GM18526 (cell line): ENCODE data around the gene SPI1.

Source experiments
- POLR2A ChIP-seq: IDR thresholded peaks from 3 replicates; pipeline ENCODE4 v1.6.1; 2011; ENCODE audit not compliant: insufficient read length; ENCODE audit errors: extremely low read depth

Gene SPI1

DNA sequence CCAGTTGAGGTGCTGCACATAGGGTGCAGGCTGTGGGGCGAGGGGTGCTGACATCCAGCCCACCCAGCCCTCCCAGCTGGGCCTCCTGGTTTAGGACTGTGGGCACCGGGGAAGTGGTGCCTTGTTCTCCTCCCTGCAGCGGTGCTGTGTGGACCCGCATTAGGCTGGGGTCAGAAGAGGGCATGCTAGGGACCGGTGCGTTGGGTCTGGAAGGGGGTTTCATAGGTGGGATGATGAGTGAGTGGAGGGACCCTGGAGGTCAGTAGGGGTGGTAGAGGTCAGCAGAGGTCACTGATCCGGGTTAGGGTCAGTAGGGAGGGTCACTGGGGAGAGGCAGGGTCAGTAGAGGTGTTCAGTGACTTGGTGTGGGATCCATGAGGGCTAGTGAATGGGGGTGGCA lies 19.2 kb downstream of the SPI1 start:
- no peak for TF ChIP-seq POLR2A

DNA sequence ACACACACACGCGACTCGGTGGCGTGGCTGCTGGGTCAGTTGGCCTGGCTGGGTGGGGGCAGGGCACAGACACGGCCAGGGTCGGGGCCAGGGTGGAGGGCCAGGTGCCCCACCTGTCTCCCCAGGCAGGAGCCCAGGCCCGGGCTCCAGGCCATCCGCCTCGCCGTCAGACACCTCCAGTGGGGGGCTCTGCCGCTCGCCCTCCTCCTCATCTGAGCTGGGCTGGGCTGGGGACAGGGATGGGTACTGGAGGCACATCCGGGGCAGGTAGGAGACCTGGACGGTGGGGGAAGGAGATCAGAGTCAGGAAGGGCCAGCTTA lies 19.7 kb downstream of the SPI1 start:
- no peak for TF ChIP-seq POLR2A

DNA sequence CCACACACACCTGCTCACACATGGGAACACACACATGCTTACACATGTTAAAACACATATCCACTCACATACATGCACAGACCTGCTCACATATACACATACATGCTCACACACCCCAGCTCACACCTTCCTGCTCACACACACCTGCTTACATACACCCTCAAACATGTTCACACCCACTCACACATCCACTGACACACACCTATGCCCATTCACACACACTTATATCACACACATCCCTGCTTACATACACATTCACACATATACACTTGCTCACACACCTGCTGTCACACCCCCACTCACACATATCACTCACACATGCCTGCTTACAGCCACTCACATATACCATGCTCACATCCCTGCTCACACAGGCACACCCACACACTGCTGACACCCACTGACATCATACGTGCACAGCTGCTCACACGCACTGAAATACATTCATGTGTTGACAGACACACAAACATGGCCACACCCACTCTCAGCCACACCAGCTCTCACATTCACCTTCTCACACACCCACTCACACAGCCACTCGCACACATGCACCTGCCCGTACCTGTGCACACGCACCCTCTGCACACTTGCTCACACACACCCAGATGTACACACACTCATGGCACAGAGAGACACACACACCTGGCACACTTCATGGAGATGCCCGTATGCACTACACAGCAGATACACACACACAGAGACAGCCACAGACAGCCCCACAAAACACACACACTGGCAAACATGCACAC lies 20.2 kb downstream of the SPI1 start:
- no peak for TF ChIP-seq POLR2A

DNA sequence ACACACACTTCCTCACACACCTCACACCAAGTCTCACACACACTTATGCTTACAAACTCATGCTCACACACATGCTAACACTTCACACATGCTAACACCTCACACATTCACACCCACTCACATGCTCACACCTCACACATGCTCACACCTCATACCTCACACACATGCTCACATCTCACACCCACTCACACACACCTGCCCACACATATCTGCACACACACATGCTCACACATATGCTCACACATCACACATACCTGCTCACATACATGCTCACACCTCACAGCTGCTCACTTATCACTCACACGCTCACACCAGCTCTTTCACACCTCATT lies 21.4 kb downstream of the SPI1 start:
- no peak for TF ChIP-seq POLR2A

DNA sequence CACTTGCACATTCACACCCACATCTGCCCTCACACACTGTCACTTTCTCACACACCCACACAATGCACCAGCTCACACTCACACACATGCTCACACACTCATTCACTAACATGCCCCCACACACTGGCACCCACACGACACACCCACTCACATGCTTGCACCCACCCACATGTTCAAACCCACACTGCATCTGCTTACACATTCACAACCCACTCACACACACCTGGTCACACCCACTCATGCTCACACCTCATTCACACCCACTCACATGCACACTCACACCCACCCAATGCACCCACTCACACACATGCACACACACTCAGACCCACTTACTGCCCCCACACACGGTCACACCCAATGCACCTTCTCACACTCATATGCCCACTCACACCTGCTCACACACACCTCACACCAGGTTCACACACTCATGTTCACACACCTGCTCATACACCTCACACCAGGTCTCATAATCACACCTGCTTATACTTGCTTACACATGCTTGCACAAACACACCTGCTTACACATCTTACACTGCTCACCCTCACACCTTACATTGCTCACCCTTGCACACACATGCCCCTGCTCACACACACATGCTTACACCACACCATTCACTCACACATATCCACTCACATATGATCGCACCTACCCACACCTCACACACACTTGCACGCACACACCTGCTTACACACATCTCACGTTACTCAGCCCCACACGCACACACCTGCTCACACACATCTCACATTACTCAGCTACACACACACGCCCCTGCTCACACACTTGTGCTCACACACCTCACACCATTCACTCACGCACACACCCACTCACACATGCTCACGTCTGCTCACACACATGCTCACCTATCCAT lies 22.0 kb downstream of the SPI1 start:
- no peak for TF ChIP-seq POLR2A

DNA sequence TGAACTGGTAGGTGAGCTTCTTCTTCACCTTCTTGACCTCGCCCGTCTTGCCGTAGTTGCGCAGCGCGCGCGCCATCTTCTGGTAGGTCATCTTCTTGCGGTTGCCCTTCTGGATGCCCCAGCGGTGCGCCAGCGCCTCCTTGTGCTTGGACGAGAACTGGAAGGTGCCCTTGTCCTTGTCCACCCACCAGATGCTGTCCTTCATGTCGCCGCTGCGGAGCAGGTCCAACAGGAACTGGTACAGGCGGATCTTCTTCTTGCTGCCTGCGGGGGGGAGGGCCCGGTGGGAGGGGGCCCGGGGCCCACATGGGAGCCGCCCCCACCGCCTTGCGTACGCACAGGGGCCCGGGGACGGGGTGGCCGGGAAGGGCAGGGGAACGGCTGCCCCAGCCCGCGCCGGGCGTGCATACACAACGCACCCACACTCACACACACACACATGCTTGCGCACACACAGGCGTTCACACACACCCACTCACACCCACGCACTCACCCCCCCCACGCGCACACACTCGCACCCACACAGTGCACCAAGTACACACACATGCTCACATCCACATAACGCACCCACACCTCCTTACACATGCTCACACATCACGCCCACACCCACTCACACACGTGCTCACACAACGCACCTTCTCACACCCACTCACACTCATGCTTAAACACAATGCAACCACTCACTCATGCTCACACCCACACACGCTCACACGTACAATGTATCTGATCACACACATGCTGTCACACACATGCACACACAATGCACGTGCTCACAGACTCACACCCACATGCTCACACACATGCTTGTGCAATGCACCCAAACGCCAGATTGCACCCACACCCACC lies 22.8 kb downstream of the SPI1 start:
- no peak for TF ChIP-seq POLR2A

DNA sequence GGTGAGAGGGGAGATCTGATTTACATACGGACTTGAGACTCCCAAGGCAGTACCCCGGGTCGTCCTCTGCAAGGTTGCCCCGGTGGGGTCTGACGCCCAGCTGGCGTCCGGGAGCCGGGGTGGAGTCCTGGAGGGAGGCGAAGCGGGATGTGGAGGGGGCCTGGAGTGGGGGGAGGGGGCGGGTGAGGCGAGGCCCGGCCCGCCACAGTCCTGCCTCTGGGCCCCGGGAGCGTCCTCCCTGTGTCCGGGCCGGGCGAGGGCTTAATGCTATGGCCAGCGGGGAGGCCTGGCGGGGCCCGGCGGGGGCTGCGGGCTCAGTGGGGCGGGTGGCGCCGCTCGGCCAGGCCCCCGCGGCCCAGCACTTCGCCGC lies 23.4 kb downstream of the SPI1 start:
- TF ChIP-seq POLR2A: no peak

DNA sequence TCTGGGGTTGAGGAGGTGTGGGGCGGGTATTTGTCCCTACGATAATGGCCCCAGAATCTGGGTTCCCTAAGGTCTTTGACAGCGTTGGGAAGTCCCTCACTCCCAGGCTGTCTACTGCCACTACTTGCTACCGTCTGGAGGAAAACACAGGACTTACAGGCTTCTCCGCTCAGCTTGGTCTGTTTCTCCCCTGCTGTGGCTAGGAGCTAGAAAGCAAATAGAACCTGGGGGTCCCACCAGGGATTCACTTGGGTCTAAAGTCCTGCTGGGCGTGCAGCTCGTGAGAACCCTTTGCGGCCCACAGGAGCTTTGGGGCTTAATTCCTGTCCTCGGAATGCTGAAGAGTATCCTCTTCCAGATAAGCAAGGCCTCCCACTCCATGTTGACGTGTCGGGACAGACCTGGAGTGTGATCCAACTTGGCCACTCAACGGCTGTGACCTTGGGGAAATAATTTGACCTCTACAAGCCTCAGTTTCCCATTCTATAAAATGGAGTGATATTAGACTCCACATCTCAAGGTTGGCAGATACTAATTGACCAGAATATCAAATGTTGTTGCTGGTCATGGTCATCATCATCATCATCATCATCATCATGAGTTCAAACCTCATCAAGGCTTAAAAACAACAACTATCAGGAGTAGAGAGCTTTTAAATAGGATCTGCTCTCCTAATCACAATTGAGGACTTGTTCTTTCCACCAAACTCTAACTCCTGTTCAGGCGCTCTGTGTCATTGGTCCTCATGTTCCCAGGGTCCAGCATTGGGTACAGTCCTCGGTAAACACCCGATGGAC lies 24.2 kb downstream of the SPI1 start:
- no peak for TF ChIP-seq POLR2A

DNA sequence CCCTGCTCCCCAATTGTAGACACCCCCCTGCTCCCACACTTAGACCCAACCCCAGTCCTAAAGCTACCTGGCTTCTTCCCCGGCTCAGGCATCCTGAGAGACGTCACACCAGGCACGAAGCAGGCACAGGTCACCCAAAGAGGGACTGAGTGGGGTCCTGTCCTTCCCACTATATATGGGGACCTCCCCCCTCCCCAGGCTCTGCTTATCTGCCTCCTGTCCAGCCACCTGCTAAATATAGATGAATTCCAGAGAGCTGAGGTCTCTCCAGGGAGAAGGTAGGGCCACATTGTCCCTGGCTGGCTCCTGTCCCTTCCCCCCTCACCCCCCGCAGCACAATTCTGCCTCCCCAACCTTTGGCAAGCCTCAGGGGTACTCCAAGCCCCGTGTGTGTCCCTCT lies 25.8 kb downstream of the SPI1 start, which contains the start of gene MYBPC3:
TSS of gene MYBPC3 (minus strand) at position 147 of the 400 bp plus-strand sequence. CDS start at position 92, 55 bp downstream.
- no peak for TF ChIP-seq POLR2A

DNA sequence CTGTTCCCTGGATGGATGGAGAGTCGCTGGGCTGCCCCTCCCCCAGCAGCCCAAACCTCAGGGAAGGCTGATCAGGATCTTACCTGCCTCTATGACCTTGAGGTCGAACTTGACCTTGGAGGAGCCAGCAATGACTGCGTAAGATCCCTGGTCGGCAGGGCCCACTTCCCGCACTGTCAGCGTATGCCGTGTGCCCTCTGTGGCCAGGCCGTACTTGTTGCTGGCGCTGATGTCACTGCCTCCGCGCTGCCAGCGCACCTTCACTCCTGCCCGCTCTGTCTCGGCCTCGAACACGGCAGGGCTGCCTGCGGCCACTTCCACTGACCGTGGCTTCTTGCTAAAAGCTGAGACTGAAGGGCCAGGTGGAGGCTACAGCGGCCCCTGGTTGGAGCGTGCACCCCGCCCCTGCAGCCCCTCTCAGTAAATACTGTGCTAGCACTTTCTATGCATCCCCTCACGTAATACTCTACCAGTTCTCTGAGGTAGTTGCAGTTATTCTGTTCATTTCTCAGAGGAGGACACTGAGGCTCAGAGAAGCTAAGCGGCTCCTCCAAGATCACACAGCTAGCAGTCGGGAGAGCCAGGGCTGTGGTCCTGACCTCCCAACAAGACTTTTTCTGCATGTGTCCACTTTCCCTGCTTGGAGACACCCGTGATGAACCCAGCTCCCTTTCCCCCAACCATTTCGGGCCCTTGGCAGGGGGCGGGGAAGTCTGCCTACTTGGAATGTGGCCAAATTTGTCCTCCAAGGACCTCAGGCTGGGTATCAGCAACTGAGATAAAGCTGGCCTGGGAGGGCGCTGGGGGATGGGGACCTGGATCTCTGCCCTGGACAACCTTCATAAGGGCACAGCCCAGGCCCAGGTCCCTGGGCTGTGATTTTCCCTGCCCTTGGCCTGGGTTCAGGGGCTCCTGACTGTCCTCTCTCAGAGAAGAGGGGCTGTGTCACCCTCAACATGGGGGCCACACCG lies 26.9 kb downstream of the SPI1 start:
- TF ChIP-seq POLR2A: no peak

DNA sequence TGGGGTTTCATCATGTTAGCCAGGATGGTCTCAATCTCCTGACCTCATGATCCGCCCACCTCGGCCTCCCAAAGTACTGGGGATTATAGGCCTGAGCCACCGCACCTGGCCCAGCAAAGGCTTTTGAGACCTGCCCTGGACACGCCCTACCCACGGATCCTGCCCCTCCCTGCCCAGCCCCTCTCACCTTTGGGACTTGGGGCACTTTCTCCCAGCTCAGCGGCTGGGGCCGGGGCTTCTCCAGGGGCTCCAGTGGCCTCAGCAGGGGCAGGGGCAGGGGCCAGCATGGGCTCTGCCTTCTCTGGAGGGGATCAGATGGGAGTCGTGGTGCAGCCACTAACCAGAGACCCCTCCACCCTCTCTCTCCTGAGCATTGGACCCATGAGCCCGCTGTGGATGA lies 28.0 kb downstream of the SPI1 start:
- no peak for TF ChIP-seq POLR2A

DNA sequence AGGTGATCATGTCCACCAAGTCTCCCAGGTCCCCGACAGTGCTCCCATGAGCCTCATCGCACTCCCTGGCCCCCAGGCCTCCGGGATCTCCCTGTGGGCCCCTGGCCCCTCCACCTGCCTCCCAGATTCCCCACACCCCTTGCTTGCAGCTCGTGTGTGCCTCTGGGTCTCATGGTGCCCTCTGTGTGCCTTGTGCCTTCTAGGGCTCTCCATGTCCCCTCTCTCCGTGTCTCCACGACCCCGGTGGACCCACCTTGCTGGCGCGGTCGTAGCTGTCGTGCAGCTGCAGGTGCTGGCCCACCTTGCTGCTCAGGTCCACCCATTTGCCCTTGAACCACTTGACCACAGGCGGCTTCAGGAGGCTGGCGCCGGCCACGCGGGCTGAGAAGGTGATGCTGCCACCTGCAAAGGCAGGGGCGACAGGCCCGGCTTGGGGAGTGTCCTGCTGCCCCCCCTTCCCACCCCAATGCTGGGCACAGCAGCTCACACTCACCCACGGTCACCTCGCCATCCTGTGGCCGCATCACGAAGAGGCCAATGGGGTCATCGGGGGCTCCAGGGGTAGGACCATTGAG lies 28.7 kb downstream of the SPI1 start:
- TF ChIP-seq POLR2A: no peak

DNA sequence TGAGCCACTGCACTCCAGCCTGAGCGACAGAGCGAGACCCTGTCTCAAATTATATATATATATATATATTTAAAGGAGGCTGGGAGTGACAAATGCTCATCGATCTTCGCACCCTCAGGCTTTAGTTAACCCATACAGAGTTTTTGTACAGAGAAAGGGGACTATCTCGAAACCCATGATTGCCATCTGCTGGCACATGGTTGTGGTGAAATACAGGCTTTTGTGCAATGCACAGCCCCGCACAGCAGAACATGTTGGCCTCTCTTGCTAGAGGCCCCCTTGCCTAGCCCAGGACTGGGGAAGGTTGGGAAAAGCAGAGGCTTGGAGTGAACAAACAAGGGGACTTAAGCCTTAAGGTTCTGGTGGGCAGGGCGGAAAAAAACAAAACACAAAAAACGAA lies 29.5 kb downstream of the SPI1 start:
- TF ChIP-seq POLR2A: no peak
